GM21737 (cell line): ENCODE measurements around the gene PAX2.

Experiments used
- ATAC-seq: cut with Tn5 transposase; IDR thresholded peaks from one replicate; pipeline ENCODE4 v1.9.1; 2021; ENCODE audit warnings: mild to moderate bottlenecking, moderate library complexity; ENCODE audit not compliant: unreplicated experiment

The PAX2 gene

GRCh38 chr10:100835810-100836209, 90.4 kb downstream of the PAX2 start:
- no peak for ATAC-seq

- no peak for ATAC-seq
Measured at GRCh38 chr10:100836891-100837290, 91.5 kb downstream of the PAX2 start.

GRCh38 chr10:100837300-100837699, 91.9 kb downstream of the PAX2 start:
- no peak for ATAC-seq

- no peak for ATAC-seq
Measured at GRCh38 chr10:100838986-100839385, 93.6 kb downstream of the PAX2 start.

GRCh38 chr10:100841528-100841927, 96.1 kb downstream of the PAX2 start:
- no peak for ATAC-seq

GRCh38 chr10:100847440-100847839, 102.1 kb downstream of the PAX2 start:
- no peak for ATAC-seq

GRCh38 chr10:100848770-100849169, 103.4 kb downstream of the PAX2 start:
- ATAC-seq = no peak

- no peak for ATAC-seq
Measured at GRCh38 chr10:100858261-100858660, 112.9 kb downstream of the PAX2 start.

GRCh38 chr10:100858747-100859483, 113.5 kb downstream of the PAX2 start:
- no peak for ATAC-seq

- no peak for ATAC-seq
Measured at GRCh38 chr10:100859484-100859763, 114.0 kb downstream of the PAX2 start.

GRCh38 chr10:100863433-100863832, 118.1 kb downstream of the PAX2 start:
- no peak for ATAC-seq

GRCh38 chr10:100864036-100864885, 118.9 kb downstream of the PAX2 start:
- ATAC-seq = no peak

- ATAC-seq = no peak
Measured at GRCh38 chr10:100864978-100865377, 119.6 kb downstream of the PAX2 start.

GRCh38 chr10:100866010-100866409, 120.6 kb downstream of the PAX2 start:
- no peak for ATAC-seq

- no peak for ATAC-seq
Measured at GRCh38 chr10:100866575-100867098, 121.3 kb downstream of the PAX2 start.

GRCh38 chr10:100867261-100867963, 122.0 kb downstream of the PAX2 start:
- ATAC-seq = no peak

GRCh38 chr10:100868382-100868781, 123.0 kb downstream of the PAX2 start:
- ATAC-seq = no peak

GRCh38 chr10:100869399-100869798, 124.0 kb downstream of the PAX2 start:
- ATAC-seq = no peak

- no peak for ATAC-seq
Measured at GRCh38 chr10:100872034-100872791, 126.8 kb downstream of the PAX2 start.

- ATAC-seq = no peak
Measured at GRCh38 chr10:100873146-100873826, 127.9 kb downstream of the PAX2 start.
